ENCODE measurements around the gene CEP295NL. TPM values are rescaled to one million over a fixed set of nuclear protein-coding genes. Genes with fewer than 3 reads are reported as not detected.

CEP295NL gene
- total RNA-seq, 1 experiment from 2014 or later: 0.66 TPM

GRCh38 chr17:78908426-78908825, 5.4 kb upstream of the CEP295NL start:
- H3K27ac ChIP-seq (ENCODE audit: insufficient read length, low read depth, low read length): no peak overlapping the region
- no peak overlapping the region for H2AK5ac ChIP-seq (ENCODE audit: insufficient read length, low read length)
- H2AFZ ChIP-seq (ENCODE audit: low read length): no peak overlapping the region
- H3K56ac ChIP-seq (ENCODE audit: insufficient read length, low read depth, low read length): no peak overlapping the region
- H3K18ac ChIP-seq (ENCODE audit: insufficient read length, low read depth, low read length): no peak overlapping the region
- H3K23ac ChIP-seq (ENCODE audit: insufficient read length, low read depth, low read length): no peak overlapping the region
- H3K4me1 ChIP-seq (ENCODE audit: insufficient read depth, low read length): no peaks in the 10 kb centered on the region
- Mint-ChIP-seq H3K9me3 (no peaks in the 10 kb centered on the region), H3K4me3 (no peak overlapping the region), H3K27me3 (ENCODE audit: low read depth) (no peaks in the 10 kb centered on the region), H3K27ac (peak overlapping the region in 2 of 3 experiments; percentile 23 to 46; a peak in 4 of 7 replicates), H3K4me1 (peaks cover 7 to 15% of the 10 kb centered on the region in 2 experiments), H3K36me3 (ENCODE audit: insufficient read depth in 1 of 3, low read depth in 3 of 3) (peaks cover 0 to 11% (median 0%) of the 10 kb centered on the region in 3 experiments; a peak in 3 of 7 replicates)
- no peak overlapping the region; the same call in 1 of the 2 replicates for H3K14ac ChIP-seq (ENCODE audit: insufficient read depth, low read length)
- H4K8ac ChIP-seq (replicated peaks; ENCODE audit: insufficient read length, low read depth, low read length): no peak overlapping the region
- peaks cover 3% of the 10 kb centered on the region for H3K79me1 ChIP-seq (ENCODE audit: insufficient read depth, low read depth, low read length, poor library complexity, severe bottlenecking)
- no peaks in the 10 kb centered on the region for H3K23me2 ChIP-seq (ENCODE audit: insufficient read length, low read depth, low read length, poor library complexity, severe bottlenecking)
- H3K27me3 ChIP-seq (ENCODE audit: insufficient read depth, low read length): no peaks in the 10 kb centered on the region
- H3K9ac ChIP-seq (ENCODE audit: extremely low read depth, insufficient read length, low read length): no peak overlapping the region
- WGBS (ENCODE audit: extremely low coverage, insufficient read length, low lambda C conversion rate): no CpG with 5 or more reads among the region's 4 CpGs
- H2BK5ac ChIP-seq (ENCODE audit: insufficient read length, low read length): no peak overlapping the region
- no peak overlapping the region for H3K4ac ChIP-seq (ENCODE audit: low read depth, low read length)
- H4K91ac ChIP-seq (ENCODE audit: insufficient read length, low read depth, low read length): no peak overlapping the region
- DNase-seq: no peak
- TF ChIP-seq CTCF (conservative IDR thresholded peaks at IDR 0.05): no peak
- no peaks in the 10 kb centered on the region for H4K20me1 ChIP-seq (ENCODE audit: control insufficient read depth, insufficient read depth, insufficient read length)
- no peak overlapping the region for H3T11ph ChIP-seq (ENCODE audit: low read length)
- no peak overlapping the region for H2BK15ac ChIP-seq (ENCODE audit: low read depth, low read length)
- no peak overlapping the region for H4K5ac ChIP-seq (ENCODE audit: insufficient read length, low read depth, low read length)
- H3K9me3 ChIP-seq (ENCODE audit: control insufficient read depth, low read depth, low read length): no peaks in the 10 kb centered on the region
- H3K4me2 ChIP-seq (ENCODE audit: insufficient read depth, insufficient read length, low read length): no peak overlapping the region
- no peak overlapping the region for H2BK12ac ChIP-seq (ENCODE audit: insufficient read length, low read depth, low read length)
- H2BK20ac ChIP-seq (ENCODE audit: low read depth, low read length, poor library complexity, severe bottlenecking): no peak overlapping the region
- H2BK120ac ChIP-seq (ENCODE audit: low read depth, low read length, poor library complexity, severe bottlenecking): no peak overlapping the region
- no peaks in the 10 kb centered on the region for H3K79me2 ChIP-seq (ENCODE audit: insufficient read depth, low read length)

Data from H9 (cell line).